ENCODE results near the gene TEX14. TPM values are rescaled to one million over a fixed set of nuclear protein-coding genes. Genes with fewer than 3 reads are reported as not detected.
A peak's percentile ranks its signal among the peaks of the same experiment; 100 is the strongest.

TEX14 gene
- total RNA-seq, 2 donors from 2014 or later = 0.42 to 0.60 TPM

GRCh38 chr17:58513267-58513964 is 178.4 kb downstream of the TEX14 start:
- DNase-seq (peak; percentile 12 to 34 (median 22)), ATAC-seq (no peak)
- H3K4me3 Mint-ChIP-seq = peak overlapping the region; percentile 93
- peaks cover 10% of the 10 kb centered on the region for H3K36me3 Mint-ChIP-seq (ENCODE audit: low read depth)
- H3K27me3 Mint-ChIP-seq = no peaks in the 10 kb centered on the region
- H3K9me3 ChIP-seq (ENCODE audit: control insufficient read depth, low read length, poor library complexity, severe bottlenecking) = no peaks in the 10 kb centered on the region
- H3K4me1 Mint-ChIP-seq = peaks cover 45% of the 10 kb centered on the region
- peak overlapping the region; percentile 83 for H3K27ac Mint-ChIP-seq

- DNase-seq (no peak), ATAC-seq (no peak)
- H3K9me3 ChIP-seq (ENCODE audit: control insufficient read depth, low read length, poor library complexity, severe bottlenecking) = no peaks in the 10 kb centered on the region
- no peaks in the 10 kb centered on the region for H3K27me3 Mint-ChIP-seq
- peaks cover 14% of the 10 kb centered on the region for H3K36me3 Mint-ChIP-seq (ENCODE audit: low read depth)
- no peak overlapping the region for H3K4me3 Mint-ChIP-seq
- peak overlapping the region; percentile 92 for H3K27ac Mint-ChIP-seq
- peaks cover 26% of the 10 kb centered on the region for H3K4me1 Mint-ChIP-seq
These were observed 181.8 kb downstream of the TEX14 start for GRCh38 chr17:58510075-58510474.

- Mint-ChIP-seq H3K4me3 (peak overlapping the region; percentile 7), H3K27ac (no peak overlapping the region), H3K36me3 (ENCODE audit: low read depth) (peaks cover 14% of the 10 kb centered on the region), H3K4me1 (peaks cover 17% of the 10 kb centered on the region), H3K27me3 (no peaks in the 10 kb centered on the region)
- DNase-seq = no peak
- ATAC-seq = no peak
- no peaks in the 10 kb centered on the region for H3K9me3 ChIP-seq (ENCODE audit: control insufficient read depth, low read length, poor library complexity, severe bottlenecking)
These were observed 183.3 kb downstream of the TEX14 start for GRCh38 chr17:58508341-58509067.

GRCh38 chr17:58507123-58507634 is 184.7 kb downstream of the TEX14 start:
- H3K9me3 ChIP-seq (ENCODE audit: control insufficient read depth, low read length, poor library complexity, severe bottlenecking) = no peaks in the 10 kb centered on the region
- H3K36me3 Mint-ChIP-seq (ENCODE audit: low read depth) = peaks cover 14% of the 10 kb centered on the region
- H3K4me3 Mint-ChIP-seq = no peak overlapping the region
- H3K27ac Mint-ChIP-seq = peak overlapping the region; percentile 9
- DNase-seq = no peak
- no peak for ATAC-seq
- peaks cover 9% of the 10 kb centered on the region for H3K4me1 Mint-ChIP-seq
- no peaks in the 10 kb centered on the region for H3K27me3 Mint-ChIP-seq

Other genes with a start within 250 kb of the TEX14 start
- gene HSF5, start 203.6 kb downstream of the TEX14 start, total RNA-seq = 1 to 10 TPM; 1.5 to 1.6 TPM
- gene MTMR4, start 177.4 kb downstream of the TEX14 start, total RNA-seq = 10 to 100 TPM; 36.6 to 41.3 TPM
- gene RAD51C, start 557 bp upstream of the TEX14 start, total RNA-seq = 10 to 100 TPM in 1 of 2 donors, 1 to 10 TPM in 1; 6.3 to 16.0 TPM
- not detected for gene PPM1E, start 63.8 kb upstream of the TEX14 start, total RNA-seq